Activated T-helper 2 cell treated with anti-CD3 and anti-CD28 coated beads, Interferon-gamma antibody, Interleukin-2, Interleukin-4, amounts not matched to agents 10 μg/mL and 5 μg/mL and 100 μg/mL, durations not matched to agents 14 hours and 24 hours and 36 hours (primary cell): Measurements from ENCODE around the gene PTDSS2. TPM values are rescaled to one million over a fixed set of nuclear protein-coding genes. Genes with fewer than 3 reads are reported as not detected.
"Not testable (repeated sequence)": the region's sequence is repeated elsewhere in the genome, so short reads cannot be mapped to it uniquely, and the experiment has no call there.

Experiments used
- DNase-seq: peaks from one replicate; pipeline ENCODE4 v3.0.0; 2021; ENCODE audit warnings: low spot score
- H3K27ac Mint-ChIP-seq: one replicate; pipeline ENCODE4 v1.8.0; 2021; ENCODE audit warnings: mixed read lengths
- H3K27me3 Mint-ChIP-seq: one replicate; pipeline ENCODE4 v1.8.0; 2021; ENCODE audit warnings: low read depth, mixed read lengths
- H3K36me3 Mint-ChIP-seq: one replicate; pipeline ENCODE4 v1.8.0; 2021; ENCODE audit warnings: low read depth, mixed read lengths
- H3K4me1 Mint-ChIP-seq: one replicate; pipeline ENCODE4 v1.8.0; 2021; ENCODE audit warnings: low read depth, mixed read lengths
- H3K4me3 Mint-ChIP-seq: one replicate; pipeline ENCODE4 v1.8.0; 2021; ENCODE audit warnings: low read depth, mild to moderate bottlenecking, moderate library complexity, mixed read lengths
- H3K9me3 Mint-ChIP-seq: one replicate; pipeline ENCODE4 v1.8.0; 2021; ENCODE audit warnings: mixed read lengths
- intact Hi-C: fragments of 100-400 bp; cut with micrococcal nuclease; formaldehyde crosslinking; loops from one replicate; pipeline ENCODE4 v1.15.1; 2023
- total RNA-seq: library from RNA; stranded (reverse); gene quantifications from 2 replicates; pipeline ENCODE4 v1.2.3, GENCODE V29; 2022

Gene PTDSS2
- total RNA-seq, 1 donor from 2014 or later, result 32.1 TPM

DNA sequence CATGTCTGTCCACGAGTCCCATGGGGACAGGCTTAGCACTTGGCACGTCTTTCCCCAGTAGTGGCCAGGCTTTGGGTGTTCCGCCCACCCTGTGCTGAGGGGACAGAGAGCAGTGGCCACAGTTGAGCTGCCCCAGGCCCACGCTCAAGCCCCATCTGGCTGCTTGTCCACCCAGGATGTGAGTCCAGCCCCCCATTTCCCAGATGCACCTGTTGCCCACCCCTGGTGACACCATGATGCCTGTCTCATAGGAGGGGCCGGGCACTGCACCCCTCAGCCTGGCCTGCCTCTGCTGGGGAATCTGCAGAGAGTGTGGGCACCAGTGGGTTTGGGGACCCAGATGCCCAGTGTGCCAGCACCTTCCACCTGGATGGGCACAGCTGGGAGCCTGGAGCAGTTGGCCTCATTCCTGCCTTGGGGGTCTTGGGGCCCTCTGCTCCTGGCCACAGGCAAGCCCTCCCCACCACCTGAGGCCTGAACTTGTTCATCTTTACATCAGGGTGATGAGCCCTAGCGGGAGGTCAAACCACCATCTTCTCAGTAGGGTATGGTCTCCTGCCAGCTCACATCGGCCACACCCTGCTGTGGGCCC lies 41.0 kb upstream of the PTDSS2 start:
- intact Hi-C loops, result no loop called here
- no peaks in the 10 kb centered on the region for H3K27me3 Mint-ChIP-seq
- no peaks in the 10 kb centered on the region for H3K9me3 Mint-ChIP-seq
- peaks cover 5% of the 10 kb centered on the region for H3K4me1 Mint-ChIP-seq
- H3K36me3 Mint-ChIP-seq, result no peaks in the 10 kb centered on the region
- no peak for DNase-seq
- H3K4me3 Mint-ChIP-seq, result no peak overlapping the region
- H3K27ac Mint-ChIP-seq, result no peak overlapping the region

DNA sequence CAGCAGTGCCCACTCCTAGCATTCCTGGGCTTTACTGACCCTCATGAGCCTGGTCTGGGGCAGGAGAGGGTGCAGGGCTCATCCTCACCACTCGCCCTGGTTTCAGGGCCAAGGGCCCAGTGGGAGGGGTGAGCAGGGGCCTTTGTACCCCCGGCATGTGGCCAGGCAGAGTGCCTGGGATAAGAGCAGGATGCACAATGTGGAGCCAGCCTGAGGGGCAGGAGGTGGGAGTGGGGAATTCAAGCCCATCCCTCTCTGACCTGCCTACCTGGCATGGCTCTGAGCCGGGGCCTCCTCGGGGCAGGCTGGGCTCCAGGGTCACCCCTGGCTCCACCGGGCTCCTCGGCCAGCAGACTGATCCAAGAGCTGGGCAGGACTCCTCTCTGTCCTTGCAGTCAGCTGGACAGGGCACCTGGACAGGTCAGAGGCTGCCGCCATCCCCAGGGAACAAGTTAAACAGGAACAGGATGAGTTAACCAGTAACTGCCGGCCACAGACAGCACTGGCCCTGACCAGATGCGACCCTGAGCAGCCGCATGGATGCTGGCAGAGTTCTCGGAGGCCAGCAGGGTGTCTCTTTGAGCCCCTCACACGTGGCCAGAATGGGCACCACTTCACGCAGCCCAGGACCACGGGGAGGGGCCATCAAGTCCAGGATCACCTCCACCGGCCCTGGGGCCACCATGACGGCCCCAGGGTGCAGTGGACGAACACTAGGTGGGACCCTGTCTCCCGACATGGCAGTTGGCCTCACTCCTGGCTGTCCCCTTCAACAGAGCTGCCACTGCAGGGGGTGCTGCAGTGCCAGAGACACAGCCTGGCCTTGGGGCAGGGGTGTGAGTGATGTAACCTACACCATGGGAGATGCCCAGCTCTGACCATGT lies 40.2 kb upstream of the PTDSS2 start:
- Mint-ChIP-seq H3K4me3 (no peak overlapping the region), H3K27me3 (no peaks in the 10 kb centered on the region), H3K27ac (no peak overlapping the region), H3K36me3 (no peaks in the 10 kb centered on the region), H3K9me3 (no peaks in the 10 kb centered on the region), H3K4me1 (peaks cover 9% of the 10 kb centered on the region)
- no peak for DNase-seq
- intact Hi-C loops, result no loop called here

DNA sequence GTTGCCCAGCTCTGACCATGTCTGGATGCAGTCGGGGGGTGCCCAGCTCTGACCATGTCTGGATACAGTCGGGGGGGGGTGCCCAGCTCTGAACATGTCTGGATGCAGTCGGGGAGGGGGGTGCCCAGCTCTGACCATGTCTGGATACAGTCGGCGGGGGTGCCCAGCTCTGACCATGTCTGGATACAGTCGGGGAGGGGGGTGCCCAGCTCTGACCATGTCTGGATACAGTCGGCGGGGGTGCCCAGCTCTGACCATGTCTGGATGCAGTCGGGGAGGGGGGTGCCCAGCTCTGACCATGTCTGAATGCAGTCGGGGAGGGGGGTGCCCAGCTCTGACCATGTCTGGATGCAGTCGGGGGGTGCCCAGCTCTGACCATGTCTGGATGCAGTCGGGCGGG lies 39.4 kb upstream of the PTDSS2 start:
- DNase-seq, H3K27me3 Mint-ChIP-seq, intact Hi-C loops, H3K27ac Mint-ChIP-seq, H3K4me1 Mint-ChIP-seq, H3K36me3 Mint-ChIP-seq, H3K9me3 Mint-ChIP-seq, H3K4me3 Mint-ChIP-seq: not testable (repeated sequence)

DNA sequence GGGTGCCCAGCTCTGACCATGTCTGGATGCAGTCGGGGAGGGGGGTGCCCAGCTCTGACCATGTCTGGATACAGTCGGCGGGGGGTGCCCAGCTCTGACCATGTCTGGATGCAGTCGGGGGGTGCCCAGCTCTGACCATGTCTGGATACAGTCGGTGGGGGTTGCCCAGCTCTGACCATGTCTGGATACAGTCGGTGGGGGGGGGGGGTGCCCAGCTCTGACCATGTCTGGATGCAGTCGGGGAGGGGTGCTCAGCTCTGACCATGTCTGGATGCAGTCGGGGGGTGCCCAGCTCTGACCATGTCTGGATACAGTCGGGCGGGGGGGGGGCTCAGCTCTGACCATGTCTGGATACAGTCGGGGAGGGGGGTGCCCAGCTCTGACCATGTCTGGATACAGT lies 38.6 kb upstream of the PTDSS2 start:
- H3K9me3 Mint-ChIP-seq, DNase-seq, H3K27me3 Mint-ChIP-seq, H3K36me3 Mint-ChIP-seq, H3K27ac Mint-ChIP-seq, intact Hi-C loops, H3K4me3 Mint-ChIP-seq: not testable (repeated sequence)
- H3K4me1 Mint-ChIP-seq, result peaks cover 15% of the 10 kb centered on the region

DNA sequence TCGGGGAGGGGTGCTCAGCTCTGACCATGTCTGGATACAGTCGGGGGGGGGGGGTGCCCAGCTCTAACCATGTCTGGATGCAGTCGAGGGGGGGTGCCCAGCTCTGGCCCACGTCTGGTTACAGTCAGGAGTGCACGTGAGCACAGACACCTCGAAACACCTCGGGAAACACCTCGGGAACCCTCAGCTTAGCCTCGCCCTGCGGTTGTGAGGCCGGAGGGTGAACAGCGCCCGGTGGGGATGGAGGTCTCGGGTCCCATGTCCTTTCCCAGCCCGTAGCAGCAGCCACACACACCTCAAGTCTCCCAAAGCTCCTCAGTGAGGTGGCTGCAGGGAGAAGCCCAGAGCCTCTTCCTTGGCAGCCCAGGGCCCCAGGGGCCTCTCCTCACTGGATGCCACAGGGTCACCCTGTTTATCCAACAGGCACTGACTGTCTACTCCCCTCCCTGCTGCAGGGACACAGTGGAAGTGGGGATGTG lies 37.4 kb upstream of the PTDSS2 start:
- no peaks in the 10 kb centered on the region for H3K27me3 Mint-ChIP-seq
- H3K27ac Mint-ChIP-seq, result no peak overlapping the region
- no peaks in the 10 kb centered on the region for H3K36me3 Mint-ChIP-seq
- no peak overlapping the region for H3K4me3 Mint-ChIP-seq
- no peak for DNase-seq
- H3K9me3 Mint-ChIP-seq, result no peaks in the 10 kb centered on the region
- intact Hi-C loops, result no loop called here
- H3K4me1 Mint-ChIP-seq, result peaks cover 15% of the 10 kb centered on the region

DNA sequence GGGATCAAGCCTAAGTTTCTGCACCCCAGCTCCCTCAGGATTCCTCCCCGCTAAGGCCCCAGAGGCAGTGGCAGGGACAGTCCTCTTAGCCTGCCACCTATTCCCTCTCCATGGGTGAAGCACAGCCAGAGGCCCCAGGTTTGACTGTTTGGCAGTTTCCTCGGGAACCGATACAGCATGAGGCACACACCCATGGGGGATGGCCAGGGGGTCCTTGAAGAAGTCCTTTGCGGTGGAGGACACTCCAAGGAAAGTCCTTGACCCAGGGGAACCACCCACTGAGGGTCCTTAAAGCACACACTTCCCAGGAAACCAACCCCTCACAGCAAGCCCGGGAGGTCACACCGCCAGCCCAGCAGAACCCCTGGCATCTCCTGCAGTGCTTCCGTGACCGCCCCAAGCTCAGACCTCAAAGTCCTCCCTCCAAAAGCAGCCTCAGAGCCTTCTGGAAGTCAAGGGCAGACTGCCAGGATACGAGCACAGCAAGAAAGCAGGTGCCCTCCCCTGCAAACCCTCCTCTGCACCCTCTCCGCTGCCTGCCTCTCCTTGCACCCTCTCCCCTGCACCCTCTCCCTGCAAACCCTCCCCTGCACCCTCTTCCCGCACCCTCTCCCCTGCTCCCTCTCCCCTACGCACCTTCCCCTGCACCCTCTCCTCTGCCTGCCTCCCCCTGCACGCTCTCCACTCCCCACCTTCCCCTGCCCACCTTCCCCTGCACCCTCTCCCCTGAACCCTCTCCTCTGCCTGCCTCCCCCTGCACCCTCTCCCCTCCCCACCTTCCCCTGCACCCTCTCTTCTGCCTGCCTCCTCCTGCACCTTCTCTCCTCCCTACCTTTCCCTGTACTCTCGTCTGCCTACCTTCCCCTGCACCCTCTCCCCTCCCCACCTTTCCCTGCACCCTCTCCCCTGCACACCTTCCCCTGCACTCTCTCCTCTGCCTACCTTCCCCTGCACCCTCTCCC lies 36.7 kb upstream of the PTDSS2 start:
- DNase-seq, result no peak
- peak overlapping the region; percentile 72 for H3K4me3 Mint-ChIP-seq
- no peaks in the 10 kb centered on the region for H3K9me3 Mint-ChIP-seq
- intact Hi-C loops, result no loop called here
- H3K4me1 Mint-ChIP-seq, result peaks cover 15% of the 10 kb centered on the region
- peak overlapping the region; percentile 12 for H3K27ac Mint-ChIP-seq
- H3K27me3 Mint-ChIP-seq, result no peaks in the 10 kb centered on the region
- peaks cover under 1% of the 10 kb centered on the region for H3K36me3 Mint-ChIP-seq

DNA sequence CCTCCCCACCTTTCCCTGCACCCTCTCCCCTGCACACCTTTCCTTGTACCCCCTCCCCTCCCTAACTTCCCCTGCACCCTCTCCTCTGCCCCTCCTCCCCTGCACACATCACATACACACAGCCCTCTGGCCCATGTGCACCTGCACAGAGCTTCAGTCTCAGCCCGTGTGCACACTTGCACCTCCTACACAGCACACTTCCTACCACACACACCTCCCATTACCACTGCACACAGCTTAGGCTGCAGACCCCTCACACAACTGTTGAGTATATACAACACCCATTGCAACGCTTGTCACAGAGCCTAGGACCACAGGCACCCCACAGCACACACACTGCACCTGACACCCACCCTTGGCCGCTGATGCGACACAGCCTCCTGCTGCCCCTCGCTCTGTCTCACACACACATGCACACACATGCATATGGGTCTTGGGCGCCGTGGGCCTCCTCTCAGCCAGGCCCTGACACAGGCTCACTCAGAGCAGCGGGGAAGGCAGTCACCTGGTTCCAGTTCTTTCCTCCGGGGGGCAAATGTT lies 35.7 kb upstream of the PTDSS2 start:
- H3K4me3 Mint-ChIP-seq, result peak overlapping the region; percentile 93
- H3K4me1 Mint-ChIP-seq, result peaks cover 15% of the 10 kb centered on the region
- H3K27ac Mint-ChIP-seq, result peak overlapping the region; percentile 90
- H3K27me3 Mint-ChIP-seq, result no peaks in the 10 kb centered on the region
- intact Hi-C loops, result no loop called here
- H3K9me3 Mint-ChIP-seq, result no peaks in the 10 kb centered on the region
- H3K36me3 Mint-ChIP-seq, result peaks cover 3% of the 10 kb centered on the region
- DNase-seq, result no peak

DNA sequence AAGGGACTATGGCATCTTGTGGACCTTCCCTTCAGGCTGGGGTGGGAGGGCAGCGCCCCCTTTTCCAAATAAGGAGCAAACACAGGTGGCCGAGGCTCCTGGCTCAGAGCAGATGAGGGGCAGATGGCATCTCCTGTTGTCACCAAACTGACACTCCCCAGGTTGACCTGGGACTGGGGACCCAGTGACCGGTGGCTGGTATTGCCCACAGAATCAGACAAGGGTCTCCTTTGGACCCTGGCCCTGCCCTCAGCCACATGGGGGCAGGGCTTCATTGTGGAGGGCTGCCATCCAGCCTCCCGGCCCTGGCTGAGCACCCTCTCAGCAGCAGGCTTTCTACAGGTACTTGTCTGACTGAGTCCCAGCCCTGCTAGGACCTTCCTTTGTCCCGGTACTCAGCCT lies 34.4 kb upstream of the PTDSS2 start:
- intact Hi-C loops, result loop anchor here (1.0 kb wide), 1 partner anchor 33 kb away; no protein-coding TSS in a partner anchor
- H3K36me3 Mint-ChIP-seq, result peaks cover 3% of the 10 kb centered on the region
- H3K27me3 Mint-ChIP-seq, result no peaks in the 10 kb centered on the region
- H3K4me3 Mint-ChIP-seq, result peak overlapping the region; percentile 93
- H3K4me1 Mint-ChIP-seq, result peaks cover 15% of the 10 kb centered on the region
- no peak for DNase-seq
- no peaks in the 10 kb centered on the region for H3K9me3 Mint-ChIP-seq
- H3K27ac Mint-ChIP-seq, result peak overlapping the region; percentile 90

DNA sequence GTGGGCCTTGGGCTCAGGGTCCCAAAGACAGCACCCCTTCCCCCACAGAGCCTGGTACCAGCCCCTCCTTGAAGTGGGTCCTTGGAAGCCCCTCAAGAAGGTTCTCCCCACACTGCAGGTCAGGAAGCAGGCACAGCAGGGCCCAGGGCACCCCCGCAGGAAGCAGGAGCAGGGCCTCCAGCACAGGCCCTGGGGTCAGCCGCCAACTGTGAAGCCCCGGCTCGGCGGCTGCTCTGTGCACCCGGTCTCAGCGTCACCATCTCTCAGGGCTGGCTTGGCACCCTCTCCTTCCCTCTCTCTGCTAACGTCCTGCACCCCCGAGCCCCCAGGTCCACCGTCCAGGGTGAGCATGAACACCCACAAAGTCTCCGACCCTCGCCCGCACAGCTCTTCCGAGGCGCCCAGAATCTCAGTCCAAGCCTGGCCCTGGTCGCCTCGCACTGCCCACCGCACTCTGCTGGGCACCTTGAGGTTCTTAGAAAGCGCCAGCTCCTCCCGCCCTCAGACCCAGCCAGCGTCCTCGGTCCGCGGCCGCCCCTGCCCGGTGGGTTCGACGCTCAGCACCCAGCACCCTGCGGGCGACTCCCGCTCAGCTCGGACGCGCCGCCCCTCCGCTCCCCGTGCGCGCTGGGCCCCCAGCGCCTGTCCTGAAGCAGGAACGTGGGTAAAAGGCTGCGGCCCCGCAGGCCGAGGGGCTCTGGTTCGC lies 33.9 kb upstream of the PTDSS2 start:
- Mint-ChIP-seq H3K9me3 (no peaks in the 10 kb centered on the region), H3K27ac (peak overlapping the region; percentile 90), H3K36me3 (peaks cover 3% of the 10 kb centered on the region), H3K4me1 (peaks cover 15% of the 10 kb centered on the region), H3K27me3 (no peaks in the 10 kb centered on the region), H3K4me3 (peak overlapping the region; percentile 93)
- DNase-seq, result no peak
- intact Hi-C loops, result no loop called here

DNA sequence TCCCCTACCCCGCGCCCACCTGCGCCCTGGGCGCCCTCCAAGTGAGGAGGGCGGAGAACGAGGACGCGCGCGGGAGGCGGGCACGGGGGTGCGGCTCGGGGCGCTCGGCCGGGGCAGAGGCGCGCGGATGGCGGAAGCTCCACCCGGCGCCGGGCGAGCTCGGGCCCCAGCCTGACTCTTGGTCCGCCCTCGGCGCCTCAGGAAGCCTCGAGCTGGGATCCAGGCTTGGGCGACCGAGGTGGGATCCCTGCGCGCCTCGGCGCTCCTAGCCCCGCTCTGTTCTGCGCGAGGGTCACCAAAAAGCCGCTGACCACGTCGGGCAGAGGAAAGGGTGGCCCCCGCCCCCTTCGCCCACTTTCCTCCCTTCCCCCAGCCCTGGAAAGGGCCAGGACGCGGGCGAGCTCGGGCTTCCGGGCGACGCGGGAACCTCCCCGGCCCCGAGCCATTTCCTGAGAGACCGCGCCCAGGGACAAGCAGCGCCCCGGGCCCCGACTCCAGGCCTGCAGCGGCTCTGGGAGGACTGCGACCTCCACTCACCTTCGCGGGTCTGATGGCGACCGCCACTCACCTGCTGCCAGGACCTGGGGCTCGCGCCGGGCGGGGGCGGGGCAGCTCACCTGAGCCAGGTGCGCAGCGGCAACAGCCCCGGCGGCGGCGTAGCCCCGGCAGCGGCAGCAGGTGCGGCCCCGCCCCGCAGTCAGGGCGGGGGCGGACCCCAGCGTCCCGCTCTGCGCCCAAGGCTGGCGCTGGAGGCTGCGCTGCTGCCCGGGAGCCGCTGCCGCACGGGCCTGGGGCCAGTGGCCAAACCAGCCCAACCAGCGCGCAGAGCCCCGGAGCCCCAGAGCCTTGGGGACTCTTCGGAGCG lies 33.1 kb upstream of the PTDSS2 start:
- peak overlapping the region; percentile 67 for H3K27ac Mint-ChIP-seq
- H3K4me1 Mint-ChIP-seq, result peaks cover 15% of the 10 kb centered on the region
- no peaks in the 10 kb centered on the region for H3K9me3 Mint-ChIP-seq
- DNase-seq, result peak; percentile 53
- intact Hi-C loops, result no loop called here
- H3K27me3 Mint-ChIP-seq, result no peaks in the 10 kb centered on the region
- peak overlapping the region; percentile 37 for H3K4me3 Mint-ChIP-seq
- H3K36me3 Mint-ChIP-seq, result peaks cover 3% of the 10 kb centered on the region

DNA sequence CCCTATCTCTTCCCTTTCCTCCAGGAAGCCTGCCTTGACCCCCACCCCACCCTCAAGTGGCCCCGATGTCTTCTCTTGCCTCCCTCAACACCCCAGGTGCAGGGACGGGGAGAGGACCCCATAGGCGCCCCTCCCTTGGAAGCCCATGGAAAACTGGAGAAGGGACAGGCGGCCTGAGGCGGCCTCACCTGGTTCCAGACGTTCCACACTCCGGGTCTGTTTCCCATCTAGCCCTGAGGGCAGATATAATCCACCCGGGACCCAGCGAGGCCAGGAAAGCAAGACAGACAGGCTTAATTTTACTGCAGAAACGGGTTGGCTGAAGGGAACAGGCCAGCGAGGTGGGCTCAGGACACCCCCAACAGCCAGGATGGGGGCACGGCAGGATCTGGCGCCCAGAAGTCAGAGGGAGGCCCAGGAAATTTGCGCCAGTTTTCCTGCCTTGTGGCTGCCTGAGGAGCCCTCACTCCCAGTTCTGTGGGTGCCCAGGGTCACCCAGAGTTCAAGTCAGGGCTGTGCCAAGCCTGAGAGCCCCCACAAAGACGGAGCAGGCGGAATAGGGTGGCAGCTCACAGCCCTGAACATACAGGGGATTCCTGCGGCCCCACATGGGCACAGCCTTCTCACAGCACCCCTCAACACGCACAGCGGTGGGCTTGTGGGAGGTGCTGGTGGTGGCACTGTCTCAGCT lies 32.3 kb upstream of the PTDSS2 start:
- DNase-seq, result no peak
- no peaks in the 10 kb centered on the region for H3K9me3 Mint-ChIP-seq
- H3K4me1 Mint-ChIP-seq, result peaks cover 15% of the 10 kb centered on the region
- peak overlapping the region; percentile 78 for H3K4me3 Mint-ChIP-seq
- H3K27me3 Mint-ChIP-seq, result no peaks in the 10 kb centered on the region
- peaks cover 3% of the 10 kb centered on the region for H3K36me3 Mint-ChIP-seq
- intact Hi-C loops, result no loop called here
- peak overlapping the region; percentile 38 for H3K27ac Mint-ChIP-seq
